ENCODE results near the gene MRPL18. TPM values are rescaled to one million over a fixed set of nuclear protein-coding genes. Genes with fewer than 3 reads are reported as not detected.

MRPL18 gene
- total and polyA plus RNA-seq, 2 donors (not counting 3 experiments of a cell fraction or from before 2014, with no cell fraction given): 55.4 to 70.7 TPM

GRCh38 chr6:159842035-159842434, 51.8 kb downstream of the MRPL18 start:
- H3K4me1 ChIP-seq (ENCODE audit: control insufficient read depth, extremely low read depth, insufficient read depth, low read length): no peaks in the 10 kb centered on the region
- dilution Hi-C loops (cut with MboI; ENCODE audit: extremely low pct_ligation_motif_present, low sequenced_read_pairs): no loop called here
- no peak overlapping the region for H3K4me2 ChIP-seq (ENCODE audit: insufficient read depth, low read length)
- TF ChIP-seq MAX (IDR thresholded peaks at IDR 0.05; ENCODE audit: insufficient read depth, insufficient read length) (no peak), GATA2 (IDR thresholded peaks at IDR 0.05; ENCODE audit: insufficient read depth, insufficient read length, low read depth, low read length) (no peak), POLR2A (IDR thresholded peaks at IDR 0.05; ENCODE audit: low read depth, low read length) (no peak), CTCF (IDR thresholded peaks at IDR 0.05; ENCODE audit: extremely low read depth in 1 of 2, insufficient read depth in 1 of 2, low read depth in 1 of 2, low read length in 2 of 2) (peak; percentile 11 to 25)
- ChIA-PET CTCF (no interaction called here), POLR2A (no interaction called here)
- no peaks in the 10 kb centered on the region for H3K79me2 ChIP-seq (ENCODE audit: control insufficient read depth, insufficient read depth, low read length)
- H3K9ac ChIP-seq (replicated peaks; ENCODE audit: extremely low read depth, insufficient read depth, low read length): no peak overlapping the region
- no peaks in the 10 kb centered on the region for H4K20me1 ChIP-seq (replicated peaks; ENCODE audit: control insufficient read depth, extremely low read depth, insufficient read depth, low read length)
- H3K9me3 ChIP-seq (replicated peaks; ENCODE audit: control insufficient read depth, insufficient read depth, low read length): no peaks in the 10 kb centered on the region
- BruUV-seq (replicated peaks): no TSS peak
- no peak overlapping the region for H3K4me3 ChIP-seq (replicated peaks in 1 of 3; ENCODE audit: insufficient read depth in 1 of 3, low read depth in 1 of 3, low read length in 3 of 3)
- H3K9me1 ChIP-seq (replicated peaks; ENCODE audit: control insufficient read depth, extremely low read depth, insufficient read depth, low read length): no peaks in the 10 kb centered on the region
- H3K36me3 ChIP-seq (ENCODE audit: control insufficient read depth in 2 of 2, extremely low read depth in 1 of 2, insufficient read depth in 2 of 2, low read length in 2 of 2): no peaks in the 10 kb centered on the region
- H3K27ac ChIP-seq (ENCODE audit: insufficient read depth, low read depth, low read length): no peak overlapping the region
- peak; percentile 33 for FAIRE-seq
- intact Hi-C loops (cut with micrococcal nuclease): no loop called here
- no peak for DNase-seq (ENCODE audit: low read depth, low spot score)
- no peak overlapping the region for H2AFZ ChIP-seq (ENCODE audit: low read depth, low read length)
- H3K27me3 ChIP-seq (ENCODE audit: control insufficient read depth in 2 of 2, insufficient read depth in 2 of 2, low read length in 2 of 2): no peaks in the 10 kb centered on the region

GRCh38 chr6:159844737-159845645, 54.7 kb downstream of the MRPL18 start:
- Histone ChIP-seq H3K27ac (ENCODE audit: insufficient read depth, low read depth, low read length) (no peak overlapping the region), H4K20me1 (replicated peaks; ENCODE audit: control insufficient read depth, extremely low read depth, insufficient read depth, low read length) (no peaks in the 10 kb centered on the region), H3K9me1 (replicated peaks; ENCODE audit: control insufficient read depth, extremely low read depth, insufficient read depth, low read length) (no peaks in the 10 kb centered on the region), H3K36me3 (ENCODE audit: control insufficient read depth in 2 of 2, extremely low read depth in 1 of 2, insufficient read depth in 2 of 2, low read length in 2 of 2) (no peaks in the 10 kb centered on the region), H3K4me3 (replicated peaks in 1 of 3; ENCODE audit: insufficient read depth in 1 of 3, low read depth in 1 of 3, low read length in 3 of 3) (no peak overlapping the region), H2AFZ (ENCODE audit: low read depth, low read length) (no peak overlapping the region), H3K79me2 (ENCODE audit: control insufficient read depth, insufficient read depth, low read length) (no peaks in the 10 kb centered on the region), H3K9me3 (replicated peaks; ENCODE audit: control insufficient read depth, insufficient read depth, low read length) (no peaks in the 10 kb centered on the region), H3K4me1 (ENCODE audit: control insufficient read depth, extremely low read depth, insufficient read depth, low read length) (no peaks in the 10 kb centered on the region), H3K9ac (replicated peaks; ENCODE audit: extremely low read depth, insufficient read depth, low read length) (no peak overlapping the region), H3K27me3 (ENCODE audit: control insufficient read depth in 2 of 2, insufficient read depth in 2 of 2, low read length in 2 of 2) (no peaks in the 10 kb centered on the region), H3K4me2 (ENCODE audit: insufficient read depth, low read length) (no peak overlapping the region)
- no TSS peak for BruUV-seq (replicated peaks)
- no peak for DNase-seq (ENCODE audit: low read depth, low spot score)
- POLR2A ChIA-PET: no interaction called here
- intact Hi-C loops (cut with micrococcal nuclease): no loop called here
- CTCF ChIA-PET: no interaction called here
- no peak for FAIRE-seq
- TF ChIP-seq GATA2 (IDR thresholded peaks at IDR 0.05; ENCODE audit: insufficient read depth, insufficient read length, low read depth, low read length): no peak
- TF ChIP-seq CTCF (IDR thresholded peaks at IDR 0.05; ENCODE audit: extremely low read depth in 1 of 2, insufficient read depth in 1 of 2, low read depth in 1 of 2, low read length in 2 of 2): no peak
- TF ChIP-seq MYC (IDR thresholded peaks at IDR 0.05; ENCODE audit: low read depth, low read length): no peak
- TF ChIP-seq POLR2AphosphoS5 (IDR thresholded peaks at IDR 0.05; ENCODE audit: insufficient read depth, low read depth, low read length): no peak
- TF ChIP-seq EZH2 (IDR thresholded peaks at IDR 0.05; ENCODE audit: borderline replicate concordance, low read depth, low read length, severe bottlenecking): no peak
- no peak for TF ChIP-seq MAX (IDR thresholded peaks at IDR 0.05; ENCODE audit: insufficient read depth, insufficient read length)
- no peak for TF ChIP-seq POLR2A (IDR thresholded peaks at IDR 0.05; ENCODE audit: low read depth, low read length)
- TF ChIP-seq JUN (IDR thresholded peaks at IDR 0.05; ENCODE audit: borderline replicate concordance, insufficient read depth, insufficient read length, low read depth): no peak
- TF ChIP-seq FOS (IDR thresholded peaks at IDR 0.05; ENCODE audit: borderline replicate concordance, insufficient read depth, low read length): no peak
- dilution Hi-C loops (cut with MboI; ENCODE audit: extremely low pct_ligation_motif_present, low sequenced_read_pairs): no loop called here

Data from endothelial cell of umbilical vein (primary cell).